GM21526 (cell line): ENCODE results near the gene RMI2.
A peak's percentile ranks its signal among the peaks of the same experiment; 100 is the strongest.

ENCODE experiments used
- ATAC-seq: cut with Tn5 transposase; IDR thresholded peaks from one replicate; pipeline ENCODE4 v1.9.1; 2021; ENCODE audit warnings: moderate library complexity; ENCODE audit not compliant: unreplicated experiment, low FRiP score

Gene RMI2

DNA sequence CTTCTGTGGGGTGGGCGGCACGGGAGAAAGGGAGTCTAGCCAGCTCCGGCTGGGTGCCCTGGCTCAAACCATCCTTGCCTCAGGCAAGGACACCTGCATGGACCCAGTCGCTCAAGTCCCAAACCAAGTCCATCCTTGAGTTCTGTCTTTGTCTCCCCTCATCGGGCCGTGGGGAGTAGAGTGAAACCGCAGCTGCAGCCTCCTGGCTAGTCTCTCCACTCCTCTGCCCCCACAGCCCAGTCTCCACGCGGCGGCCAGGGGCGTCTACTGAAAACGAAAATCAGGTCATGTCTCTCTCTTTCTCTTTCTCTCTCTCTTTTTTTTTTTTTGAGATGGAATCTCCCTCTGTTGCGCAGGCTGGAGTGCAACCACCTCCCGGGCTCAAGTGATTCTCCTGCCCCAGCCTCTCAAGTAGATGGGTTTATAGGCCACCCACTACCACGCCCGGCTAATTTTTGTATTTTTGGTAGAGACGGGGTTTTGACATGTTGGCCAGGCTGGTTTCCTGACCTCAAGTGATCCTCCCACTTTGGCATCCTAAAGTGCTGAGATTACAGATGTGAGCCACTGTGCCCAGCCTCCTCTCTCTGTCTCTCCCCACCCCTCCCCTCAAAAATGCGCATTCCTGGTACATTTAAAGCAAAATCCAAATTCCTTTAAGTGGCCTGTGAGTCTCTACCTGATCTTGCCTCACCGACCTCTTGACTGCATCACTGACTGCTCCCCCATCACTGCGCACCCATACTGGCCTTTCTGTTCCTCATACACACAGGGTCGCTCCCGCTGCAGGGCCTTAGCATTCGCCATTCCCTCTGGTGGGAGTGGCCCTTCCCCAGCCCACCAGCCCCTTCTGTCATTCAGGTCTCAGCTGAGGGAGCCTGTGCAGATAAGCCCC lies 17.7 kb upstream of the RMI2 start:
- ATAC-seq = no peak

DNA sequence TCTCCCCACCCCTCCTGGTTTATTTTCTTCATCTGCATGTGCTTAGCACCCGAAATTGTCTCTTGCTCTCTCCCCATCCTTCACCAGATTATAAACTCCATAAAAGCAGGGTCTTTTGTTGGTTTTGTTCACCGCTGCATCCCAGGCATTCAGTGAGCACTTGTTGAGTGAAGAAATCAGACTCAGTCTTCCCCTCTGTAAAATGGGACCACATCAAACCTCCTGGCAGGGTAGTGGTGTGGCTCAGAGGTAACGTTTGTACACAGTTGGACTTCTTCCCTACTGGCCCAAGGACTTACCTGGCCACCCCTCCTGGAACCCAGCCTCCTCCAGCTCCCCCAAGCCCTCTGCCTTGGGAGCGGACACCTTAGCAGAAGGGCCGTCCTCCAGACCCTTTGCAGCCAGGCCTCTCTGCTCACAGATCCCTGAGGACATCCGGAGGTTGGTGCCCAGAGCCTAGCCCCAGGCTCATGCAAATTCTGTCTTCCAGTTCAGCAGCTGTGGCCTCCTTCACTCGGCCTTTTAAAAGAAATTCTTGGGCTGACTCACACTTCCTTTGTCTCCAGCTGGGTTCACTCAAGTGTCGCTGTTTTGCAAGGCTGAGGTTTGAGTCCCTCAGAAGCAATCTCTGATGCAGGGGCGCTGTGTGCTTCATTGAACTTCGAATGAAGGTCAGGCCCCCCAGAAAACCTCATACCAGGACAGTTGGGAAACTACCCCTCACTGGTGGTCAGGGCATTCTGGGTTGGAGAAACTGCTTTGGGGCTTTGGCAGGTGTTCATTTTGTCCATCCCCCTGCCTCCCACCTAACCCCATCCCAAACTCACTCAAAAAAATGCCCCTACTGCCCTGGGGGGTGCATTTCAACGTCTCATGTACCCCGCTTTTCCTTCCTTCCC lies 16.8 kb upstream of the RMI2 start:
- peak; percentile 60 for ATAC-seq

DNA sequence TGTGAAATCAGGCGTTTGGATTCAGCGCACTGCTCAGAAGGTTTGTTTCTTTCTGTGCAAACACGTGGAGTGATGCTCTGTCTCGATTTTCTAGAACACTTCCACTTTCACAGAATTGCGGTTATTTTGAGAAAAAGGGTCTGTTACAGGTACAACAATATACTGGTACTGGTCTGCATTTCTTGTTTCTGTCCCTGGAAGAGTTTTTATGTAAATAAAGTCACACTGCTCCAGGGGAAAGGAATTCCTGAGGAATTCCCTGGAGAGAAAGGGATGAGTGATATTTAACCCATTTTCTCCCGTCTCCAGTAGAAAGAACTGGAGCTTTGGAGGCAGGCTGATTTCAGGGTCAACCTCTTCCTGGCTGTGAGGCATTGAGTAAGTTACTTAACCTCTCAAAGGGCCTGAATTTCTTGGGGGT lies 16.2 kb upstream of the RMI2 start:
- ATAC-seq = peak; percentile 34

DNA sequence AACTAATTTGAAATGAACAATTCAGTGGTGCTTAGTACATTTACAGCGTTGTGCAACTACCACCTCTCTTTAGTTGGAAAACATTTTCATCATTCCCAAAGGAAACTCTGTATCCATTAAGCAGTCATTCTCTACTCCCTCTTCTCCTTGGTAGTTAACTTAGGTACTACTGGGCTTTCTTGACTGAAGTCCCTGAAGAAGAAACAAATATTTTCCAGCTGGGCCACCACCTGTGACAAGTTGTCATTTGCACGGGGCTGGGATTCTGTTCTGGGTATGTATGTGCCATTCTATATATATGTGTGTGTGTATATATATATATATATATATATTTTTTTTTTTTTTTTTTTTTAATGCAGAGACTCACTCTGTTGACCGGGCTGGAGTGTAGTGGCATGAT lies 15.4 kb upstream of the RMI2 start:
- ATAC-seq = no peak

DNA sequence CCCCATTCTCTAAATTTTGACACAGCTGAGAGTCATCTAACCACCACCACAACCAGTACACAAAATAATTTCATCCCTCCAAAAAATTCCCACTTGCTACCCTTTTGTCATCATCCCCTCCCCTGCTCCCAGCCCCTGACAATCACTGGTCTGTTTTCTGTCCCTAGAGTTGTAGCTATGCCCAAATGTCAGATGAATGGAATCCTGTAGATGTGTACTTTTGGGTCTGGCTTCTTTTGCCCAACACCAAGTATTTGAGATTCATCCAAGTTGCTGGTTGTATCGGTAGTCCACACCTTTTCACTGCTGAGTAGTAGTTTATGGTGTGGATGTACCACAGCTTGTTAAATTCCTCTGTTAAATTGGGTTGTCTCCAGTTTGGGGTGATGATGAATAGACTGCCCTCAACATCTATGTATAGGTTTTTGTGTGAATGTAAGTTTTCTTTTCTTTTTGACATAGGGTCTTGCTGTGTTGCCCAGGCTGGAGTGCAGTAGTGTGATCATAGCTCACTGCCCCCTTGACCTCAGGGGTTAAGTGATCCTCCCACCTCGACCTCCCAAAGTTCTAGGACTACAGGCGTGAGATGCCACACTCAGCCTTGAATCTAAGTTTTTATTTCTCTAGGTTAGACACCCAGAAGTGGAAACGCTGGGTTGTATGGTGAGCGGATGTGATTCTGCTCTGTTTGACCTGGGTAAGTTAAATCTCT lies 14.6 kb upstream of the RMI2 start:
- ATAC-seq = no peak

DNA sequence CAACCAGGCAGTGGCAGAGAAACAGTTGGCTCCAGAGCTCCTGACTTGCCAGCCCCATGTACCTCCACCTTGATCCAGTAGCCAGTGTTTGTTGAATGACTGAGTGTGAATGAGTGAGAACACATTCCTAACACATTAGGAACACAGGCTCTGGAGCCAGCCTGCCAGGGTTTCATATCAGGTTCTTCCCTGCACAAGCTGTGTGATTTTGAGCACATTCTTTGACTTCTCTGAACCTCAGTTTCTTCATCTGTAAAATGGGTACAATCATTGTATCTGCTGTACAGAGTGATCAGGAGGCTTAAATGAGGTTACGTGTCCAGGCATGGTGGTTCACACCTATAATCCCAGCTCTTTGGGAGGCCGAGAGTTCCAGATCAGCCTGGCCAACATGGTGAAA lies 13.3 kb upstream of the RMI2 start:
- no peak for ATAC-seq

DNA sequence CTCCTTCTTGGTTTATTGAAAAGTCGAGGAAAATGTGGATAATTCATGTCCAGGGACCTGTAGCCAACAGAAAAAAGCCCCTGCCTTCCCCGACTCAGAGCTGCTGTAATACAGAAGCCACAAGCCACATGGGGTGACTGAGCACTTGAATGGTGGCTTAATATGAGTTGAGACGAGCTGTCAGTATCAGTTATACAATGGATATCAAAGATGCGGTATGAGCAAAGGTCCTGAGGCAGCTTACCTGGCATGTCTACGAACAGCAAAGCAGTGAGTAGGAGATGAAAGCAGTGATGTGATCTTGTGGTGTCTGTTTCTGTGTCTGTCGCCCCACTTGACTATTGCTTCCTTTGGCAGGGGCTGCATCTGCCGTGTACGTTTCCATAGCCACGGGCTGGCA lies 12.2 kb upstream of the RMI2 start:
- no peak for ATAC-seq

DNA sequence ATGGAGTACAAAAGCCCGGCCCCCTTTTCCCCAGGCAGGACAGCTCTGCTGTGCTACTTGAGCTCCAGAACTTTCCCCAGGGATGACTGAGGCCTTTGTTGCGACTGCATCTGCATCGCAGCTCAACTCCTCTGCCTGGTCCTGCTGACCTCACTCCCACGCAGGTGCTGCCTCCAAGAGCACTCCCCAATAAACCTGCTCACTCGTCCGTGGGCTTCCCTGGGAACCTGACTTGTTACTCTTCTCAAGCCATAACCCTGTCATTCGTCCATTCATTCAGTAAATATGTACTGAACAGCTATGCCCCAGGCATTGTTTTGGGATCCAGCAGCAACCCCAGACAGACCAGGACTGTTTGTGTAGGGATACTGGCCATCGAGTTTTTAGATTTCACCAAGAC lies 11.6 kb upstream of the RMI2 start:
- ATAC-seq = no peak

DNA sequence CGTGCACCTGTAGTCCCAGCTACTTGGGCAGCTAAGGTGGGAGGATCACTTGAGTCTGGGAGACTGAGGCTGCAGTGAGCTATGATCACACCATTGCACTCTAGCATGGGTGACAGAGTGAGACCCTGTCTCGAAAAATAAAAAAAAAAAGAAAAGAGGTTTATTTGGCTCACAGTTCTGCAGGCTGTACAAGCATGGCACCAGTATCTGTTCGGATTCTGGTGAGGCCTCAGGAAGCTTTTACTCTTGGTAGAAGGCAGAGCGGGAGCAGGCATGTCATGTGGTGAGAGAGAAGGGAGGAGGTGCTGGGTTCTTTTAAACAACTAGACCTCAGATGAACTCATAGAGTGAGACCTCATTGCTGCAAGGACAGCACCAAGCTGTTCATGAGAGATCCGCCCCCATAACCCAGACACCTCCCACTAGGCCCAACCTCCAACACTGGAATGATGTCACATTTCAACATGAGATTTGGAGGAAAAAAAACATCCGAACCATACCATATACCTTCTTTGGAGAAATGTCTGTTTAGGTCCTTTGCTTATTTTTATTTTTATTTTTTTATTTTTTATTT lies 10.3 kb upstream of the RMI2 start:
- ATAC-seq = no peak

DNA sequence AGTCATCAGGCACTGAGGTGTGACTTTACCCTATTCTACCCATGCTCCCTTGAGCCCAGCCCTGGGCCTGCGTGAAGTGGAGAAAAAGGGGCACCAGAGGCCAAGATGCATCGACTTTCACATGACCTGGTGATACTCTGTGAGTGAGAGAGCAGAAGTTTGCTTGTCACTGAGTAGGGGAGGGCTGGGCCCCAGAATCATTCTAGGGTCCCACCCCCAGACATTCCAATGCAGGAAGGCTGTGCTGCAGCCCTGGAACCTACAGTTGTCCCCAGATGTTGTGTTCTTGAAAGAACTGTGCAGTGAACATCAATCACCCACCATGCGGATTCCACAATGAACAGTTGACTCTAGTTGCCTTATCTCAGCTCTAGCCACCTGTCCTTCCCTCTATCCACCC lies 6.2 kb upstream of the RMI2 start:
- no peak for ATAC-seq

DNA sequence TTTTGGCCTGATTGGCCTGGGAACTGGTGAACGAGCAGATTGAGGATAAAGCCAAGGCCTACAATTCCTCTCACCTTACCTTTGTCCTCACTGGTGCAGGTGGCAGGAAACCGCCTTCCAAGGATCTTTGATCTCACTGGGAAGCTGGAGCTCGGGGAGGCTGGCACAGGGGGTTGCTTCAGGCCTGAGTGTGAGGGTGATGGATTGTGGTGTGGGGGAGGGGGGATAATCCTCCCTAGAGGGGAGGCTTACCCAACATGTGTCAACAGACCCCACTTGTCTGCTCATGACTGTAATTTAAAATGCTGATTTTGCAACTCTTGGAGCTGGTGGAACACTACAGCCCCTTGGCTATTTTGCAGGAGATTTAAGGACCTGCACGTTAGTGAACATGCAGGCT lies 4.5 kb upstream of the RMI2 start:
- no peak for ATAC-seq

DNA sequence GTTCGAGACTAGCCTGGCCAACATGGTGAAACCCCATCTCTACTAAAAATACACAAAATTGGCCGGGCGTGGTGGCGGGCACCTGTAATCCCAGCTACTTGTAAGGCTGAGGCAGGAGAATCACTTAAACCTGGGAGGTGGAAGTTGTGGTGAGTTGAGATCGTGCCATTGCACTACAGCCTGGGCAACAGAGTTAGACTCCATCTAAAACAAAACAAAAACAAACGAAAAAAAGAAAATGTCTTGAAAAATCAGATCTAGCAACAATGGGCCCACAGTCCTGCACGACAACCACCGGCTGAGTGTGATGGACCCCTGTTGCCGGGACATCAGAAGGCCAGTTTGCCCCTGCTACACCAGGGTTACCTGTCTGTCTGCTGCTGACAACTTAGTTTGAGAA lies 3.9 kb upstream of the RMI2 start:
- ATAC-seq = no peak

DNA sequence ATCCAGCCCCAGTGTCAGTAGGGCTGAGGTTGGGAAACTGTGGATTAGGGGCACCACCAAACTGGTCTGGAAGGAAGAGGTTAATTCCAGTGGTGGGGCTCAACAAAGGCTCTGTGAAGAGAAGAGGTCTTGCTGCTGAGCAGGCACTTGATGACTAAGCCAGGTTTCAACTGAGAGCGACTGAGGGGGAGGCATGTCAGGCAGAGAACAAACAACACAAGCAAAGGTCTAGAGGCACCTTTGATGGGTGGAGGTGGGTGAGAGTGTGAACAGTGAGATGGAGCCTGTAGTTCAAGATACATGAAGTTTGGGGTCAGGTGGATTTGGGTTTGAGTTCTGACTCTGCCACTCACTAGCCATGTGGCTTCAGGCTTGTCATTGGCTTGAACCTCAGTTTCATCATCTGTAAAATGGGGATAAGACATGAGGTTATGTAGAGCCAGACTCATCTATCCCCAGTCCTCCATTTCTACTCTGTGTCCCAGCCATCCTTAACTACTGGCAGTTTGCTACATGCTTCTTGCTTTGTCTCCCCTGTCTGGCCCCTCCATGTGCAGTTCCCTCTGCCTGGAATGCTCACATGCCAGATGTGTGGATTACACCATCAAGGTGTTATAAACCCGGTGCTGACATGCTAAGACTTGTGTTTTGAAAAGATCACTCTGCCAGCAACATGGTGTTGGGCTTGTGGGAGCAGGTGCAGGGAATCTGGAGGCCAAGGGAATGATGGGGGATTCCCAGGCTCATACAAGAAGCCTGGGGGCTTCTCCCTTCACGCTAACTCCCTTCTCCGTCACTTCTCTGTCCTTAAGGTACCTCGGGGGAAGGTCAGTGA lies 3.0 kb upstream of the RMI2 start:
- no peak for ATAC-seq

DNA sequence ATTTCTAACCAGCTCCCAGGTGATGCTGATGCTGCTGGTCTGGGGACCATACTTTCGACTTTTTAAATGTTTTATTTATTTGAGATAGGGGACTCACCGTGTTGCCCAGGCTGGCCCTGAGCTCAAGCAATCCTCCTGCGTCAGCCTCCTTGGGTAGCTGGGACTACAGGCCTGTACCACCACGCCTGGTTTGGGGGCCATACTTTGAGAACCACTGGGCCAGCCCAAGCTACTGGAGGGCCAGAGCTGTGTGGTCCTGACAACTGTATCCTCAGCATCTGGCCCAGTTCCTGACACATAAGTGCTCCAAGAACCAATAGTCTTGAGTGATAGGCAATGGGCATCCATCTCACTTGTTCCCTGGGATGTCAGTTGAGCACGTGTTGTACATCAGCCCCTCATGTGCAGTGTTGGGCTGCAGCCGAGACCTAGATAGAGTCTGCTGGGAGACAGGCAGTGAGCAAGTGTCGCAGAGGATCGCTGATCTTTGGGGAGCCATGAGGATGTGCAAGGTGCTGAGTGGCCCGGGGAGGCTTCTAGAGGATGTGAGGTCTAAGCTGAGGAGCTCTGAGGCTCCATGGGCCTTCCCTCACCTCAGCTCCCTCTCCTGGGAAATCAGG lies 1.6 kb downstream of the RMI2 start:
- ATAC-seq = no peak

DNA sequence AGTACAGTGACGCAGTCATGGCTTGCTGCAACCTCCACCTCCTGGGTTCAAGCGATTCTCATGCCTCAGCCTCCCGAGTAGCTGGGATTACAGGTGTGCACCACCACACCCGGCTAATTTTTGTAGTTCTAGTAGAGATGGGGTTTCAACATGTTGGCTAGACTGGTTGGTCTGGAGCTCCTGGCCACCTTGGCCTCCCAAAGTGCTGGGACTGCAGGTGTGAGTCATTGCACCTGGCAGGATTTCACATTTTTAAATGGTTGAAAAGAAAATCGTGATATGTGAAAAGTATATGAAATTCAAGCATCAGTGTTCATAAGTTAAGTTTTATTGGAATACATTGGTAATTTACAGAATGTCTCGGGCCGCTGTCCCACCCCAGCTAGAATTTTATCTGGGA lies 2.6 kb downstream of the RMI2 start:
- no peak for ATAC-seq

DNA sequence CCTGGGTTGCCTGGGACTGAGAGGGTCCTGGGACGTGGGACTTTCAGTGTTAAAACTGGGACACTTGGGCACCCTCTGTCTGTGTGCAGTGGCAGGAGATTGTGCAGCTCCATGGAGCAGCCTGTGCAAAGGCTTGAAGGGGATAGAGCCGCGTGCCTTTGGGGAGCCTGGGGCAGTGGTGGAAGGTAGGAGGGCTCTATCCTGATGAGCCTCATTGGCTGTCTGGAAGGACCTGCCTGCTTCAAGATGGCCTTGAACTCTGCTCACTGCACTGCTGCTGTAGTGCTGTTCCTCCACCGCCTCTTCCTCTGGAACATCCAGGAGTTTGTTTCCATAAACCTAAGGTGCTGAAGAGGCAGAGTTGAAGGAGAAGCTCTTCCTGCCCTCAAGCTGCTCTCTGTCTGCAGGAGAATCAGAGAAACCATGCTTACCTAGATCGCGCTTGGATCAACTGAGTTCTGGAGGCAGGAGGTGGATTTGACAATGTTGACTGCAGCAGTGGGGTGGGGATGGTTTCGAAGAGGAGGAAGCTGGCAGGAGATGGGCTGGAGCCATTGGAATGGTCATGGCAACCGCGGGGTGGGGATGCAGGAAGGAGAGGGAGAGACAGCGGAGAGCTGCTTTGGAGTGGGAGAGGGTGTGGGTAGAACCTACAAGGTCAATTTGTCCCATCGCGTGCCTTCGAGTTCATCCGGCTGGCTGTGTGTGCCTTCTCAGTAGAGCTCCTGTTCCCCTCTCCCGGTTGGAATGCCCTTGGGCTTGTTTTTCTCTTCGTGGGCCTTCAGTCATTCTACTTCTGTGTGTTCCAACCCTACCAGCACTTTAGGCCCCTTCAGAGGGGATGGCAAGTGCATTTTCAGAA lies 3.7 kb downstream of the RMI2 start:
- no peak for ATAC-seq

DNA sequence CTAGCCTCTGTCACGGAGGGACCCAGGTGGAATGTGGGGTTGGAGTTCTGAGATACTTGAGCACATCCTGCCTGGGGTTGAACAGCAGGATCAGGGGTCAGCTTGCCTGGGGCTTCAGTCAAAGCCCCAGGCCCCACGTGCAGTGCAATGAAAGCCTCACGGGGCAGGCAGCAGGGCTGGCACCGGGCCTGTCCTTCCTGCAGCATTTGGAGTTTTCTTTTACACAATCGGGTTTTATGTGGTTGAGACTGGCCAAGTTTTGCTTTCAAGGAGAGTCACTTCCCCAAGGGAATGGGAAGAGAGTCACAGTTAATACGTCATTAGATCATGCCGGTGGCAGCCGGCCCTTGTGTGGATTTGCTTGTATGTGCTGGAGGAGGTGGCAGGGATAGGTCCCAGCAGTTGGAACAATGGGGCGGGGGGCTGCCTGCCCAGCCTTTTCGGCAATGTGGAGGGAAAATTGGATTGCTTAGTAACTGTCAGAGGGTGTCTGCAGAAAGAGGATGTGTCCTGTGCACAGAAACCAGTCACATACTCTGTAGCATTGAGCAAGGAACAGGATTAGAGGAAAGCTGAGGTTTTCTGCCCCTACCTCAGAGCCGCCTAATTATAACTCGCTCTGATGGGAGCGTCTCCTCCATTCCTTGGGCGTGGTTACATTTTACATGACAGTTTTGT lies 4.5 kb downstream of the RMI2 start:
- no peak for ATAC-seq

DNA sequence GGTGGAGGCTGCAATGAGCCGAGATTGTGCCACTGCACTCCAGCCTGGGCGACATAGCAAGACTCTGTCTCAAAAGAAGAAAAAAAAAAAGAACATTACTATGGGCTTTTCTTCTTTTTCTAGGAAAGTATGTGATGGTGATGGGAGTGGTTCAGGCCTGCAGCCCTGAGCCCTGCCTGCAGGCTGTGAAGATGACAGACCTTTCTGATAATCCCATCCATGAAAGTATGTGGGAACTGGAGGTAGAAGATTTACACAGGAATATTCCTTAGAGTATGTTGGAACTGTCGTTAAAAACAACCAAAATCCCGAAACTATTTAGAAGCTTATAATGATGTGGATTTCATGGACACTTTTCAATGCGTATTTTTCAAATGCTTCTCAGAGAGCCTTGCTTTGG lies 5.3 kb downstream of the RMI2 start:
- no peak for ATAC-seq
